Left cardiac atrium (tissue), 4 donors: ENCODE data around the gene LRP1B. TPM values are rescaled to one million over a fixed set of nuclear protein-coding genes. Genes with fewer than 3 reads are reported as not detected.

Experiments used
- ATAC-seq, 2 donors: fragments of 200-7000 bp; cut with Tn5 transposase; one replicate each; pipeline ENCODE4 v1.9.1; 2020; ENCODE audit warnings: mild to moderate bottlenecking in 2 of 2, moderate library complexity in 2 of 2
- DNase-seq: peaks from one replicate; pipeline ENCODE4 v3.0.0-alpha.2; 2020
- intact Hi-C, 2 donors: fragments of 100-400 bp; cut with DNase I; formaldehyde crosslinking; loops; one replicate each; pipeline versions ENCODE4 v1.14.1 to v1.15.1; 2022 to 2023
- total RNA-seq, 2 donors: library from RNA; stranded (reverse); fragmentation: NEBNext Ultra II Directional; extraction: Animal tissue kit (Norgen Biotek cat#: 25700); gene quantifications; one replicate each; pipeline ENCODE4 v1.2.1, GENCODE V29; 2021
- donor health status: DM: no; HTN: yes; CAD: no.
- donor health status: DM: no; HTN: yes; CAD: no; lungs with severe emphysema.
- donor health status: DM: yes; HTN: yes; CAD: no.
- donor health status: Dilated cardiomyopathy.

The LRP1B gene
- total RNA-seq, 2 donors from 2014 or later: 1.2 TPM

- ATAC-seq (no peak), DNase-seq (no peak)
- intact Hi-C loops: no loop called here
These were observed 202.3 kb downstream of the LRP1B start for GRCh38 chr2:141928476-141928875.

GRCh38 chr2:141927536-141927935, 203.3 kb downstream of the LRP1B start:
- intact Hi-C loops: no loop called here
- no peak for DNase-seq
- ATAC-seq: no peak

GRCh38 chr2:141925511-141925910, 205.3 kb downstream of the LRP1B start:
- DNase-seq: no peak
- intact Hi-C loops: no loop called here
- ATAC-seq: no peak

- intact Hi-C loops: no loop called here
- DNase-seq: no peak
- no peak for ATAC-seq
These were observed 207.2 kb downstream of the LRP1B start for GRCh38 chr2:141923657-141924056.

GRCh38 chr2:141911485-141912066, 219.2 kb downstream of the LRP1B start:
- DNase-seq: no peak
- intact Hi-C loops: no loop called here
- ATAC-seq: no peak

GRCh38 chr2:141906678-141907077, 224.1 kb downstream of the LRP1B start:
- ATAC-seq: no peak
- no peak for DNase-seq
- intact Hi-C loops: no loop called here

GRCh38 chr2:141900826-141901225, 230.0 kb downstream of the LRP1B start:
- DNase-seq: no peak
- no peak for ATAC-seq
- intact Hi-C loops: no loop called here

GRCh38 chr2:141899740-141900139, 231.1 kb downstream of the LRP1B start:
- ATAC-seq: no peak
- DNase-seq: no peak
- intact Hi-C loops: no loop called here

GRCh38 chr2:141889788-141890187, 241.0 kb downstream of the LRP1B start:
- ATAC-seq (no peak), DNase-seq (no peak)
- intact Hi-C loops: no loop called here

- no peak for ATAC-seq
- no peak for DNase-seq
- intact Hi-C loops: no loop called here
These were observed 241.7 kb downstream of the LRP1B start for GRCh38 chr2:141888987-141889555.

- no peak for ATAC-seq
- no peak for DNase-seq
- intact Hi-C loops: no loop called here
These were observed 243.5 kb downstream of the LRP1B start for GRCh38 chr2:141887363-141887762.

- intact Hi-C loops: no loop called here
- no peak for ATAC-seq
- DNase-seq: no peak
These were observed 252.8 kb downstream of the LRP1B start for GRCh38 chr2:141878016-141878415.

GRCh38 chr2:141871913-141872634, 258.7 kb downstream of the LRP1B start:
- intact Hi-C loops: no loop called here
- ATAC-seq (no peak), DNase-seq (no peak)

GRCh38 chr2:141869572-141869971, 261.2 kb downstream of the LRP1B start:
- no peak for DNase-seq
- intact Hi-C loops: no loop called here

GRCh38 chr2:141863964-141864363, 266.9 kb downstream of the LRP1B start:
- ATAC-seq (no peak), DNase-seq (no peak)
- intact Hi-C loops: no loop called here

More at GRCh38 chr2:141869572-141869971, 261.2 kb downstream of the LRP1B start:
- no peak for ATAC-seq

- intact Hi-C loops: no loop called here
- no peak for DNase-seq
- no peak for ATAC-seq
These were observed 274.4 kb downstream of the LRP1B start for GRCh38 chr2:141856215-141856919.

- intact Hi-C loops: no loop called here
- DNase-seq (no peak), ATAC-seq (no peak)
These were observed 282.6 kb downstream of the LRP1B start for GRCh38 chr2:141848191-141848590.

GRCh38 chr2:141844231-141844630, 286.6 kb downstream of the LRP1B start:
- intact Hi-C loops: no loop called here
- ATAC-seq: no peak
- no peak for DNase-seq

- ATAC-seq: no peak
- no peak for DNase-seq
- intact Hi-C loops: no loop called here
These were observed 295.7 kb downstream of the LRP1B start for GRCh38 chr2:141835103-141835502.

GRCh38 chr2:141828761-141829160, 302.1 kb downstream of the LRP1B start:
- ATAC-seq (no peak), DNase-seq (no peak)
- intact Hi-C loops: no loop called here
